ENCODE results near the gene NAPEPLD.
"Not testable (repeated sequence)": the region's sequence is repeated elsewhere in the genome, so short reads cannot be mapped to it uniquely, and the experiment has no call there.

NAPEPLD gene

GRCh38 chr7:103113164-103113563 lies 35.7 kb downstream of the NAPEPLD start:
- peak; percentile 34 for DNase-seq (ENCODE audit: low spot score)

- not testable (repeated sequence) for DNase-seq (ENCODE audit: low spot score)
These were observed 42.2 kb downstream of the NAPEPLD start for GRCh38 chr7:103106703-103107070.

GRCh38 chr7:103106005-103106702 lies 42.7 kb downstream of the NAPEPLD start:
- peak; percentile 7 for DNase-seq (ENCODE audit: low spot score)

GRCh38 chr7:103101543-103101942 lies 47.4 kb downstream of the NAPEPLD start:
- no peak for DNase-seq (ENCODE audit: low spot score)

- DNase-seq (ENCODE audit: low spot score), result no peak
These were observed 48.6 kb downstream of the NAPEPLD start for GRCh38 chr7:103100348-103100747.

GRCh38 chr7:103097041-103097440 lies 51.9 kb downstream of the NAPEPLD start:
- DNase-seq (ENCODE audit: low spot score), result no peak

DNA sequence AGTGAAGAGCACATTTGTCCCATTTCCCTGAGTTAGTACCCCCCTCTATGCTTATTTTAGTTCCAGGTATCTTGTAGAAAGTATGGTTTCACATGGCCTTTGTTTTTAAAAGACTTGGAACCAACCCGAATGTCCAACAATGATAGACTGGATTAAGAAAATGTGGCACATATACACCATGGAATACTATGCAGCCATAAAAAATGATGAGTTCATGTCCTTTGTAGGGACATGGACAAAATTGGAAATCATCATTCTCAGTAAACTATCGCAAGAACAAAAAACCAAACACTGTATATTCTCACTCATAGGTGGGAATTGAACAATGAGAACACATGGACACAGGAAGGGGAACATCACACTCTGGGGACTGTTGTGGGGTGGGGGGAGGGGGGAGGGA lies 53.3 kb downstream of the NAPEPLD start:
- not testable (repeated sequence) for DNase-seq (ENCODE audit: low spot score)

- no peak for DNase-seq (ENCODE audit: low spot score)
These were observed 54.8 kb downstream of the NAPEPLD start for GRCh38 chr7:103094102-103094501.

DNA sequence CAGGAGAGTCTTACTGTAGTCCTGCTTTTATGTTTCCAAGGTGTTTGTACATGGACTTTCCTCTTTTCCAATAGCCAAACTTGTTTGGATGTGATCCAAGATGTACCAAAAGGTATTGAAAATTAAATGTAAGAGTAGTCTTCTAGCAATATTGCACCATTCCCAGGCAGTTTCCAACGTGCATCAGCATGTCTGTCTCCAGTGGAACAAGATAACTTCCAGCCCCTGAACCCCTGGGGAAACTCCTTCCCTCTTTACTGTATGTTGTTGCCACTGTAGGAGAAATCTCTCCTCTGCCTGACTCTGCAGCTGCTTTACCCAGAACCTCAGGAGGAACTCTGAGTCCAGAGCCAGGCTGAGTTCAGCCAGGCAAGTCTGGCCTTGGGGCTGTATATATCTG lies 55.5 kb downstream of the NAPEPLD start:
- no peak for DNase-seq (ENCODE audit: low spot score)

DNA sequence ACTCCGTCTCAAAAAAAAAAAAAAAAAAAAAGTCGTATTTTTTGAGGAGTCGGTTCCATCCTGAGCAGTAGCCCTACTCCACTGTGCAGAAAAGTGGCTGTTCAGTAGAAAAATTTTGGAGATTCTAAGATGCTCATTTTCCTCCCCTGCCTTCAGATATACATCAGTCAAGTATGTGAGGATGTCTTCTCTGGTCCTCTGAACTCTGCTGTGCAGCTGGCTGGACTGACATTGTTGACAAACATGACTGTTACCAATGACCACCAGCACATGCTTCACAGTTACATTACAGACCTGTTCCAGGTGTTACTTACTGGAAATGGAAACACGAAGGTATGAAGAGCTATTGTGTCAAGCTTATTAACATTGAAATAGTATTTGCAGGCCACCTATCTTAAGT lies 56.6 kb downstream of the NAPEPLD start:
- DNase-seq (ENCODE audit: low spot score), result not testable (repeated sequence)

GRCh38 chr7:103083210-103083609 lies 65.7 kb downstream of the NAPEPLD start:
- no peak for DNase-seq (ENCODE audit: low spot score)

GRCh38 chr7:103082497-103082896 lies 66.4 kb downstream of the NAPEPLD start:
- peak; percentile 17 for DNase-seq (ENCODE audit: low spot score)

DNA sequence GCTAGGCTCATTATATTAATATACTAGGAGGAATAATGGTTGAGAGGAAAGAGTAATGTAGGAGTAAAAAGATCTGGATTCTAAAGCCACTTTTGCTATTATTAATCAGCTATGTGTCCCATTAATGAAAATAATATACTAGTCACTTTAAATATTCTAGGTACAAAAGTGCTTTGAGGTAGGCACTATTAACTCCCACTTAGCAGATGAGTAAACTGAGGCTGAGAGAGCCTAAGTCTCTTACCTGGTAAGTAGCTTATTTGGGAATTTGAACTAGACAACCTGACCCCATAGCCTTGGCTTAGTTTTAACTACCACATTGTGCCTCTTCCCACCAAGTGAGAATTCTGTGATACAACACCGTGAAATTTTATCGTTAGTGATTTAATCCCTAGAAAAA lies 68.0 kb downstream of the NAPEPLD start:
- no peak for DNase-seq (ENCODE audit: low spot score)

DNA sequence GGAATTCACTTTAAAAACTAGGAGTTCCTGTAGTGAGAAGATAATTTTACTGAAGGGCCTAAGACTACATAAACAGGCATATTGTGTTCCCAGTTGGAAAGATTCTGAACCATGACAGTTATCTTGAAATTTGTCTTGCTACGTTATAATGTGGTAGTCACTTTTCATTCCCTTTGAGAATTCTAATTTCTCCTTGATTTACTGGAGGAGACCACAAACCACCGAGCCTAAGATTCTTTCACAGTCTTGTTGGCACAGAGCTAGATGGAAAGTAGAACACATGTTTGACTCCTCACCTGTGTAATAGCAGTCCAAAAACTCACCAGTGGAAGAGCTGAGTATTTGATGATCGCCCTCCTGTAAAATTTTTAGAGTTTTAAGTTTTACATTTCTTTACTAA lies 69.1 kb downstream of the NAPEPLD start:
- DNase-seq (ENCODE audit: low spot score), result no peak

DNA sequence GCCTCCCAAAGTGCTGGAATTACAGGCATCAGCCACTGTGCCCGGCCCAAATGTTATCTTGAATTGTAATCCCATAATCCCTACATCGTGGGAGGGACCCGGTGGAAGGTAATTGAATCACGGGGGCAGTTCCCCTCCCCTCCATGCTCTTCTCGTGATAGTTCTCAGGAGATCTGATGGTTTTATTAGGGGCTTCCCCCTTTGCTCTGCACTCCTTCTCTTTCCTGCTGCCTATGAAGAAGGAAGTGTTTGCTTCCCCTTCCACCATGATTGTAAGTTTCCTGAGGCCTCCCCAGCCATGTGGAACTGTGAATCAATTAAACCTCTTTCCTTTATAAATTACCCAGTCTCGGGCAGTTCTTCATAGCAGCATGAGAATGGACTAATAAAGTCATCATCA lies 70.7 kb downstream of the NAPEPLD start:
- DNase-seq (ENCODE audit: low spot score), result not testable (repeated sequence)

- no peak for DNase-seq (ENCODE audit: low spot score)
These were observed 71.6 kb downstream of the NAPEPLD start for GRCh38 chr7:103077318-103077717.

DNA sequence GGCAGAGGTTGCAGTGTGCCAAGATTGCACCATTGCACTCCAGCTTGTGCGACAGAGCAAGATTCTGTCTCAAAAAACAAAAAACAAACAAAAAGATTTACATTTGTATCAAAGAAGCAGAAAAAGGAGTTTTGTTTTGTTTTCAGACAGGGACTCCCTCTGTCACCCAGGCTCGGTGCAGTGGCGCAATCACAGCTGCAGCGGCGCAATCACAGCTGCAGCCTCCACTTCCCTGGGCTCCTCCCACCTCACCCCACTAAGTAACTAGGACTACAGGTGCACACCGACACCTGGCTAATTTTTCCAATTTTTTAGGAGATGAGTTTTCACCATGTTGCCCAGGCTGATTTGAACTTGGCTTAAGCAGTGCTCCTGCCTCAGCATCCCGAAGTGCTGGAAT lies 72.1 kb downstream of the NAPEPLD start:
- DNase-seq (ENCODE audit: low spot score), result no peak

GRCh38 chr7:103075337-103075918 lies 73.5 kb downstream of the NAPEPLD start:
- peak; percentile 84 for DNase-seq (ENCODE audit: low spot score)

DNA sequence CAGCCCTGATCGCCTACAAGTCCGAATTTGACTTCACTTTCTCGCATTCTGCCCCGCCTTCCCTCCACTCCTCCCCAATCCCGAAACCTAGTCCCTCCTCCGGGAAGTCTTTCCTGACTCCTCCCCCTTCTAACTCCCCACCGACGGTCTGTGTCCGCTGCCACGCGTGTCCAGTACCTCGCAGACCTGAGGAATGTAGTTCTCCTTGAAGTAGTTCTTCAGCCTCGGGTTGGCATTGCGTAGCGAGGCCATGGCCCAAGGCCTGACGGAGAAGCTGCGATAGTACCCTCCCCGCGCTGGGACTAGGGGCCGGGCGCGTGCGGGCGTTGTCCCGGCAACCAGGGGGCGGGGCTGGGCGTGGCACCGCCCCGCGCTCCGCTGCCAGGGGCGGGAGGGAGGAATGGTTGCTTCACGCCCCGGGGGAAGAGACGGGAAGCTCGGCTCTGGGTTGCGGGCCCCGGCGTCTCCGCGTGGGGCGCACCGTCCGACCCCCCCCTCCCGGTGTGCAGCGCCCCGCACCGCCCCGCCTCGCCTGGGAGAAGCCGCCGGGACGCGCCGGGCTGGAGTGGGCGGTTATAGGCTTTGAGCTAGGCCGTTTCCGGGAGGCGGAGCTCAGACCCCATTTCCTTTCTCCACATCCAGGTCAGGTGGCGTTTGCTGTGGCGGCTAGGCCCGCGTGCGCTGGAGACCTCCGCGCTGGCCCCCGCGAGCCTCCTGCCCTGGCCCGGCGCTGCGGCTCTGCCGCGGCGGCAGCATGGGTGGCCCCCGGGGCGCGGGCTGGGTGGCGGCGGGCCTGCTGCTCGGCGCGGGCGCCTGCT lies 74.2 kb downstream of the NAPEPLD start, which contains the start of the genes ARMC10 and FBXL13:
TSS of gene ARMC10 (plus strand) at position 622 of the 818 bp plus-strand sequence. CDS start at position 755, 133 bp downstream.
TSS of gene FBXL13 (minus strand) at position 278 of the 818 bp plus-strand sequence.
- peak; percentile 90 for DNase-seq (ENCODE audit: low spot score)

DNA sequence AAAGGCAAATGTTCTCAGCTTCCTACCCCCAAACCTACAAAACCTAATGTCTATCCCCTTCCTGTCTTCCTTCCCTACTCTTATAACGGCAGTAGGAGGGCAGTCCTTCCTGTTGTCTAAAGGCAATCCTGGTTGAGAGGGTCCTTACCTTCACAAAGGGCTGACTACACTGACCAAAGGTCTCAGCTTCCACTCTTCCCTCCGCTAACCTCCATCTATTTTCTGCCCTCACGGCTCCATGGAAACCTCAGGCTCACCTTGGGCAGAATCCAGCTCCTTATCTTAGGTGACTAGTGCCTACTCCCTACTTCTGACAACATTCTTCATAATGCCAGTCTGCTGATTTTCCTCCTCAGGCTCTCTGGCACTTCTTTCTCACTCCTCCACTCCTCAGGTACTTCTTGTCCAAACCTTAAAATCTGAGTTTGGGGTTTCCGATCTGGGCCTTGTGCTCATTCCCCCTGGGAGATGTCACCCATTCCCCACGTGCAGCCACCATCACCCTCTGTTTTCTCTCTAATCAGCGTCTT lies 74.8 kb downstream of the NAPEPLD start:
- no peak for DNase-seq (ENCODE audit: low spot score)

DNA sequence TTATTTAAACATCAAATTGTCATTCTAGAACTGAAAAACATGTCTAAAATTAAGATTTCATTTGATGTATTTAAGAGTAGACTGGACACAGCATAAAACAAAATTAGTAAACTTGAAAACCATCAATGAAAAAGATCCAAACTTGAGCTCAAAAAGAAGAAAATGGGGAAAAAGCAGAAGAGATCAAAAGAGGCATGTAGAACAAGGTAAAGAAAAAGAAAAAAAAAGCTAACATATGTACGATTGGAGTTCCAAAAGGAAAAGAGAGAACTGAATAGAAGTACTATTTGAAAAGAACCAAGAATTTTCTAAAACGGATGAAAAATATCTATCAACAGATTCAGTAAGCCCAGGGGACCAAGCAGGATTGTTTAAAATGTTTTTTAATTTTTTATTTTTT lies 77.9 kb downstream of the NAPEPLD start:
- no peak for DNase-seq (ENCODE audit: low spot score)

Measured in iPS-NIHi11 (cell line).